CD8-positive, alpha-beta memory T cell (primary cell): ENCODE measurements around the gene KLHL7. TPM values are rescaled to one million over a fixed set of nuclear protein-coding genes. Genes with fewer than 3 reads are reported as not detected.

Experiments
- CTCF ChIA-PET: fragments of 350-600 bp; sonication (Branson Sonifier 250); formaldehyde crosslinking; loops from one replicate; lab custom pipeline; 2021; ENCODE audit warnings: antibody characterized with exemption; lab: Charles Lee
- POLR2A ChIA-PET: fragments of 350-600 bp; sonication (Branson Sonifier 250); formaldehyde crosslinking; loops from one replicate; lab custom pipeline; 2021; ENCODE audit warnings: antibody characterized with exemption; lab: Charles Lee
- DNase-seq, 5 donors: peaks; one replicate each; pipeline versions ENCODE4 v3.0.0 to v3.0.0-alpha.2; 2020 to 2022; ENCODE audit warnings: mixed read lengths in 1 of 5
- H3K27ac ChIP-seq: one replicate; pipeline ENCODE4 v1.7.0; 2013; ENCODE audit warnings: low read depth, mild to moderate bottlenecking, low read length, moderate library complexity
- H3K27me3 ChIP-seq: 2 replicates; pipeline ENCODE4 v1.7.0; 2013; ENCODE audit warnings: low read length, mild to moderate bottlenecking; ENCODE audit not compliant: insufficient read depth, poor library complexity, severe bottlenecking
- H3K36me3 ChIP-seq: 2 replicates; pipeline ENCODE4 v1.7.0; 2013; ENCODE audit warnings: mild to moderate bottlenecking, low read length, moderate library complexity; ENCODE audit not compliant: insufficient read depth
- H3K4me1 ChIP-seq: 2 replicates; pipeline ENCODE4 v1.7.0; 2013; ENCODE audit warnings: mild to moderate bottlenecking, low read length, moderate library complexity; ENCODE audit not compliant: insufficient read depth
- H3K4me3 ChIP-seq: 2 replicates; pipeline ENCODE4 v1.7.0; 2013; ENCODE audit warnings: mild to moderate bottlenecking, low read length
- H3K9me3 ChIP-seq: 2 replicates; pipeline ENCODE4 v1.7.0; 2013; ENCODE audit warnings: mild to moderate bottlenecking, low read length
- H3K27ac Mint-ChIP-seq, 8 donors: one replicate each; pipeline ENCODE4 v1.8.0; 2020 to 2021; ENCODE audit warnings: mixed read lengths in 8 of 8, mild to moderate bottlenecking in 6 of 8, inconsistent platforms in 3 of 8, moderate library complexity in 3 of 8
- H3K27me3 Mint-ChIP-seq, 2 donors: one replicate each; pipeline ENCODE4 v1.8.0; 2020 to 2021; ENCODE audit warnings: mixed read lengths in 2 of 2, mild to moderate bottlenecking in 1 of 2, moderate library complexity in 1 of 2
- H3K36me3 Mint-ChIP-seq, 3 donors: one replicate each; pipeline ENCODE4 v1.8.0; 2020 to 2021; ENCODE audit warnings: mixed read lengths in 3 of 3, inconsistent platforms in 1 of 3, mild to moderate bottlenecking in 1 of 3
- H3K4me1 Mint-ChIP-seq, 3 donors: one replicate each; pipeline ENCODE4 v1.8.0; 2020 to 2021; ENCODE audit warnings: mixed read lengths in 3 of 3, inconsistent platforms in 1 of 3, mild to moderate bottlenecking in 1 of 3
- H3K4me3 Mint-ChIP-seq, 7 donors: one replicate each; pipeline ENCODE4 v1.8.0; 2020 to 2021; ENCODE audit warnings: mixed read lengths in 7 of 7, mild to moderate bottlenecking in 6 of 7, moderate library complexity in 4 of 7, inconsistent platforms in 2 of 7
- H3K9me3 Mint-ChIP-seq, 5 donors: one replicate each; pipeline ENCODE4 v1.8.0; 2020 to 2022; ENCODE audit warnings: mixed read lengths in 5 of 5, mild to moderate bottlenecking in 3 of 5, moderate library complexity in 2 of 5, inconsistent platforms in 1 of 5
- polyA plus RNA-seq: library from polyadenylated mRNA; unstranded; fragments of 300-500 nt; fragmentation: Illumina TruSeq; gene quantifications from one replicate; pipeline ENCODE4 v1.2.3, GENCODE V29; 2021
- total RNA-seq, 2 experiments: library from RNA; stranded (reverse); gene quantifications; one replicate each; pipeline ENCODE4 v1.2.3, GENCODE V29; 2021

KLHL7 gene
- total and polyA plus RNA-seq, 3 experiments from 2014 or later = 20.4 to 29.9 (median 20.9) TPM

DNA sequence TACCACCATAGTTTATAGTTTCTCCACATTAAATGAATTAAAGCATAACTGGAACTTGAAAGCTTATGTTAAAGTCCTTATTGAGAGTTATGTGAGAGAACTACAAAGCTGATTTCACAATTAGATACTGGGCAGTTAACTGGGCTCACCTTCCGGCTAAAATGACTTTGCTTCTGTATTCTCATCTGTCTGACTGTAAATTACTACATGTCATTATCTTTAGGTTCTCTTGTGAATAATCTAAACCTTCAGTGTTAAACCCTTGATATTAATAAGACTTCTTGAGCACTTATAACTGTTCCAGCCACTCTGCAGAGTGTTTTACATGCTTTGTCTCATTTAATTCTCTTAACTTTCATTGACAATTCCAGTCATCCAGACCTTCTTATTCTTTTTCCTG is 3.9 kb downstream of the KLHL7 start:
- POLR2A ChIA-PET = no interaction called here

GRCh38 chr7:23114896-23115295 is 9.3 kb downstream of the KLHL7 start:
- H3K9me3 ChIP-seq = no peaks in the 10 kb centered on the region
- no peak overlapping the region for H3K27ac ChIP-seq
- Mint-ChIP-seq H3K9me3 (no peaks in the 10 kb centered on the region), H3K27ac (no peak overlapping the region), H3K4me3 (no peak overlapping the region), H3K27me3 (no peaks in the 10 kb centered on the region), H3K36me3 (peaks cover 0 to 18% (median 14%) of the 10 kb centered on the region in 3 donors), H3K4me1 (peaks cover 25 to 63% (median 37%) of the 10 kb centered on the region in 3 donors)
- ChIA-PET POLR2A (no interaction called here), CTCF (interaction anchor here (1.7 kb wide), 1 partner anchor 9 kb away, joined by 5 read pairs; no protein-coding TSS in a partner anchor)
- DNase-seq = no peak
- H3K36me3 ChIP-seq = no peaks in the 10 kb centered on the region
- H3K4me1 ChIP-seq = no peaks in the 10 kb centered on the region
- no peak overlapping the region for H3K4me3 ChIP-seq
- H3K27me3 ChIP-seq = no peaks in the 10 kb centered on the region

More for the DNA sequence above, 3.9 kb downstream of the KLHL7 start:
- H3K27ac ChIP-seq = no peak overlapping the region
- H3K4me3 ChIP-seq = no peak overlapping the region
- no peaks in the 10 kb centered on the region for H3K27me3 ChIP-seq
- Mint-ChIP-seq H3K27me3 (no peaks in the 10 kb centered on the region), H3K9me3 (no peaks in the 10 kb centered on the region), H3K36me3 (peaks cover 0 to 14% (median 6%) of the 10 kb centered on the region in 3 donors), H3K27ac (no peak overlapping the region), H3K4me3 (peak overlapping the region in 1 of 7 donors; percentile 99), H3K4me1 (peaks cover 51 to 73% (median 72%) of the 10 kb centered on the region in 3 donors)
- no peaks in the 10 kb centered on the region for H3K9me3 ChIP-seq
- CTCF ChIA-PET = no interaction called here
- H3K36me3 ChIP-seq = no peaks in the 10 kb centered on the region
- peaks cover 30% of the 10 kb centered on the region for H3K4me1 ChIP-seq
- DNase-seq = no peak

- no peaks in the 10 kb centered on the region for H3K27me3 Mint-ChIP-seq
- H3K27ac Mint-ChIP-seq = peak overlapping the region in 2 of 8 donors; percentile 12 to 58
- H3K4me1 Mint-ChIP-seq = peaks cover 18 to 60% (median 32%) of the 10 kb centered on the region in 3 donors
- no peak overlapping the region for H3K4me3 Mint-ChIP-seq
- ChIA-PET POLR2A (no interaction called here), CTCF (no interaction called here)
- Histone ChIP-seq H3K4me1 (no peaks in the 10 kb centered on the region), H3K27me3 (no peaks in the 10 kb centered on the region), H3K9me3 (no peaks in the 10 kb centered on the region), H3K27ac (no peak overlapping the region), H3K4me3 (no peak overlapping the region), H3K36me3 (no peaks in the 10 kb centered on the region)
- H3K36me3 Mint-ChIP-seq = peaks cover 0 to 21% (median 12%) of the 10 kb centered on the region in 3 donors
- DNase-seq = no peak
- no peaks in the 10 kb centered on the region for H3K9me3 Mint-ChIP-seq
Observed at GRCh38 chr7:23115991-23116390, 10.4 kb downstream of the KLHL7 start.

DNA sequence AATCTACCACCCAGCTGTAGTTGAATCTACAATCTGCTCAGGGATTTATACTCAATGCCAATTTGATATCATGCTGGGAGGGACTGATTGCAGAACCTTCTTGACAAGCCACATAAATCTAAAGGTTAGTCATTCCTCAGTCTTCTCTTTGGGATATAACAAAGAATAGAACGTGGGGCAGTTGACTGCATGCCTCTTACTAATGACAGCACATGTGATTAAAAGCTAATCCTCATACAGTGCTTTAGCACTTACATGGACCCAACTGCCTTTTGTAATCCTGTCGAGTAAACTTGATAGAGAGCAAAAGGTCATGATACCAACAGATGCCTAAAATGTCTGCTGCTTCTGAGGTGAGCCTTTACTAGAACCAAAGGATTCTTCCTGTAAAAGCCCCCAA is 12.3 kb downstream of the KLHL7 start:
- no peaks in the 10 kb centered on the region for H3K36me3 ChIP-seq
- Mint-ChIP-seq H3K9me3 (no peaks in the 10 kb centered on the region), H3K4me1 (peaks cover 15 to 56% (median 21%) of the 10 kb centered on the region in 3 donors), H3K4me3 (no peak overlapping the region), H3K27me3 (no peaks in the 10 kb centered on the region), H3K27ac (no peak overlapping the region), H3K36me3 (peaks cover 0 to 26% (median 13%) of the 10 kb centered on the region in 3 donors)
- ChIA-PET CTCF (no interaction called here), POLR2A (no interaction called here)
- DNase-seq = no peak
- H3K9me3 ChIP-seq = no peaks in the 10 kb centered on the region
- no peaks in the 10 kb centered on the region for H3K27me3 ChIP-seq
- H3K27ac ChIP-seq = no peak overlapping the region
- H3K4me1 ChIP-seq = no peaks in the 10 kb centered on the region
- H3K4me3 ChIP-seq = no peak overlapping the region

DNA sequence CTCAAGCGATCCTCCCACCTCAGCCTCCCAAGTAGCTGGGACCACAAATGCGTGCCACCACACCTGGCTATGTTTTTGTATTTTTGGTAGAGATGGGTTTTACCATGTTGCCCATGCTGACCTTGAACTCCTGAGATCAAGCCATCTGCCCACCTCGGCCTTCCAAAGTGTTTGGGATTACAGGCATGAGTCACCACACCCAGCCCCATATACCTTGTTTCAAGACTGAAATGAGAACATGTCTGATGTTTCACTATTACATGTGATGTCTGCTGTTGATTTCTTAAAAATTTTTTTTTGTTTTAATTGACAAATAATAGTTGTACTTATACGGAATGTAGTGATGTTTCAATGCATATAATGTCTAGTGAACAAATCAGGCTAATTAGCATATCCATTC is 14.5 kb downstream of the KLHL7 start:
- no peak overlapping the region for H3K4me3 ChIP-seq
- DNase-seq = no peak
- ChIA-PET POLR2A (no interaction called here), CTCF (no interaction called here)
- H3K27me3 ChIP-seq = no peaks in the 10 kb centered on the region
- Mint-ChIP-seq H3K27me3 (no peaks in the 10 kb centered on the region), H3K4me1 (peaks cover 13 to 40% (median 19%) of the 10 kb centered on the region in 3 donors), H3K36me3 (peaks cover 0 to 38% (median 21%) of the 10 kb centered on the region in 3 donors), H3K4me3 (no peak overlapping the region), H3K9me3 (no peaks in the 10 kb centered on the region), H3K27ac (no peak overlapping the region)
- no peaks in the 10 kb centered on the region for H3K36me3 ChIP-seq
- no peaks in the 10 kb centered on the region for H3K9me3 ChIP-seq
- H3K4me1 ChIP-seq = no peaks in the 10 kb centered on the region
- H3K27ac ChIP-seq = no peak overlapping the region

DNA sequence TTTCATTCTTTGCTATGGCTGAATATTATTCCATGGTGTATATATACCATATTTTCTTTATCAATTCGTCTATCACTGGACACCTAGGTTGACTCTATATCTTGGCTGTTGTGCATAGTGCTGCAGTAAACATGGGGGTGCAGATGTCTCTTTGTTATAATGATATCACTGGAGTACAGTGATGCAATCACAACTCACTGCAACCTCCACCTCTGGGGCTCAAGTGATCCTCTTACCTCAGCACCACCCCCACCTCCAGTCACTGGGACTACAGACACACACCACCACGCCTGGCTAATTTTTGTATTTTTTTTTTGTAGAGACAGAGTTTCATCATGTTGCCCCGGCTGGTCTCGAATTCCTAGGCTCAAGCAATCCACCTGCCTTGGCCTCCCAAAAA is 15.6 kb downstream of the KLHL7 start:
- Histone ChIP-seq H3K27me3 (no peaks in the 10 kb centered on the region), H3K4me3 (no peak overlapping the region), H3K9me3 (no peaks in the 10 kb centered on the region), H3K27ac (no peak overlapping the region), H3K4me1 (no peaks in the 10 kb centered on the region), H3K36me3 (no peaks in the 10 kb centered on the region)
- no peaks in the 10 kb centered on the region for H3K9me3 Mint-ChIP-seq
- CTCF ChIA-PET = no interaction called here
- H3K27me3 Mint-ChIP-seq = no peaks in the 10 kb centered on the region
- H3K4me1 Mint-ChIP-seq = peaks cover 11 to 31% (median 15%) of the 10 kb centered on the region in 3 donors
- no peak overlapping the region for H3K4me3 Mint-ChIP-seq
- peaks cover 6 to 49% (median 23%) of the 10 kb centered on the region in 3 donors for H3K36me3 Mint-ChIP-seq
- H3K27ac Mint-ChIP-seq = peak overlapping the region in 1 of 8 donors; percentile 26
- DNase-seq = no peak
- POLR2A ChIA-PET = no interaction called here

- no peak overlapping the region for H3K27ac Mint-ChIP-seq
- no peaks in the 10 kb centered on the region for H3K4me1 ChIP-seq
- peaks cover 5 to 18% (median 6%) of the 10 kb centered on the region in 3 donors for H3K4me1 Mint-ChIP-seq
- no peak overlapping the region for H3K4me3 Mint-ChIP-seq
- H3K9me3 ChIP-seq = no peaks in the 10 kb centered on the region
- H3K36me3 ChIP-seq = no peaks in the 10 kb centered on the region
- H3K9me3 Mint-ChIP-seq = no peaks in the 10 kb centered on the region
- no peak overlapping the region for H3K27ac ChIP-seq
- ChIA-PET CTCF (no interaction called here), POLR2A (no interaction called here)
- no peaks in the 10 kb centered on the region for H3K27me3 ChIP-seq
- no peak for DNase-seq
- no peak overlapping the region for H3K4me3 ChIP-seq
- H3K36me3 Mint-ChIP-seq = peaks cover 10 to 61% (median 26%) of the 10 kb centered on the region in 3 donors
- H3K27me3 Mint-ChIP-seq = no peaks in the 10 kb centered on the region
Observed at GRCh38 chr7:23123007-23123406, 17.4 kb downstream of the KLHL7 start.

GRCh38 chr7:23123465-23123864 is 17.9 kb downstream of the KLHL7 start:
- Mint-ChIP-seq H3K9me3 (no peaks in the 10 kb centered on the region), H3K27ac (no peak overlapping the region), H3K4me3 (no peak overlapping the region), H3K4me1 (peaks cover 5 to 14% (median 6%) of the 10 kb centered on the region in 3 donors), H3K36me3 (peaks cover 10 to 63% (median 25%) of the 10 kb centered on the region in 3 donors), H3K27me3 (no peaks in the 10 kb centered on the region)
- ChIA-PET POLR2A (no interaction called here), CTCF (interaction anchor here (0.6 kb wide), 1 partner anchor 21 kb away, joined by 3 read pairs; no protein-coding TSS in a partner anchor)
- no peaks in the 10 kb centered on the region for H3K9me3 ChIP-seq
- H3K4me3 ChIP-seq = no peak overlapping the region
- DNase-seq = no peak
- H3K4me1 ChIP-seq = no peaks in the 10 kb centered on the region
- no peaks in the 10 kb centered on the region for H3K27me3 ChIP-seq
- H3K36me3 ChIP-seq = no peaks in the 10 kb centered on the region
- H3K27ac ChIP-seq = no peak overlapping the region
